Fibroblast of skin of abdomen (primary cell): ENCODE data around the gene LRCH4.

Experiments used
- DNase-seq: peaks from one replicate; pipeline ENCODE4 v3.0.0-alpha.2; 2013

The LRCH4 gene

DNA sequence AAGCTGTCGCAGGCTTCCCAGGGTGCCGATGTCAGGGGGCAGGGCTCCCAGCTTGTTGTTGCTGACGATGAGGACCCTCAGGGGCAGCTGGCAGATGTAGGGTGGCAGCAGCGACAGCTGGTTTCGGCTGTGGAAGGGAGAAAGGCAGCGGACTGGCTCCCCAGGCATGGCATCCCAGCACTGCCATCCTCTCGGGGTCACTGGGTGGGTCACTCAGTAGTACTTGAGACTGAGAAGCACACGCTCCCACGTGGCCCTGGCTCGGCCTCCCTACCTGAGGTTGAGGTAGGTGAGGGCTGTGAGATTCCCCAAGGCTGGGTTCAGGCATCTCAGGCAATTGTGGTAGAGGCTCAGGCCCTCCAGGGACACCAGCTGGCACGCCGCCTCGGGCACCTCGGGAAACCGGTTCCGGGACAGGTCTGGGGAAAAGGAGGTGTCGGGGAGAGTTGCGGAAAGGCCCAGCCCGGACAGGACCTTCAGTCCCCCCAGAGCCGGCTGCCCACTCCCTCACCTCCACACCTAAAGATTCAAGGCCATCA lies 3.8 kb downstream of the LRCH4 start:
- no peak for DNase-seq

GRCh38 chr7:100580466-100581283 lies 5.3 kb downstream of the LRCH4 start:
- DNase-seq, result no peak

DNA sequence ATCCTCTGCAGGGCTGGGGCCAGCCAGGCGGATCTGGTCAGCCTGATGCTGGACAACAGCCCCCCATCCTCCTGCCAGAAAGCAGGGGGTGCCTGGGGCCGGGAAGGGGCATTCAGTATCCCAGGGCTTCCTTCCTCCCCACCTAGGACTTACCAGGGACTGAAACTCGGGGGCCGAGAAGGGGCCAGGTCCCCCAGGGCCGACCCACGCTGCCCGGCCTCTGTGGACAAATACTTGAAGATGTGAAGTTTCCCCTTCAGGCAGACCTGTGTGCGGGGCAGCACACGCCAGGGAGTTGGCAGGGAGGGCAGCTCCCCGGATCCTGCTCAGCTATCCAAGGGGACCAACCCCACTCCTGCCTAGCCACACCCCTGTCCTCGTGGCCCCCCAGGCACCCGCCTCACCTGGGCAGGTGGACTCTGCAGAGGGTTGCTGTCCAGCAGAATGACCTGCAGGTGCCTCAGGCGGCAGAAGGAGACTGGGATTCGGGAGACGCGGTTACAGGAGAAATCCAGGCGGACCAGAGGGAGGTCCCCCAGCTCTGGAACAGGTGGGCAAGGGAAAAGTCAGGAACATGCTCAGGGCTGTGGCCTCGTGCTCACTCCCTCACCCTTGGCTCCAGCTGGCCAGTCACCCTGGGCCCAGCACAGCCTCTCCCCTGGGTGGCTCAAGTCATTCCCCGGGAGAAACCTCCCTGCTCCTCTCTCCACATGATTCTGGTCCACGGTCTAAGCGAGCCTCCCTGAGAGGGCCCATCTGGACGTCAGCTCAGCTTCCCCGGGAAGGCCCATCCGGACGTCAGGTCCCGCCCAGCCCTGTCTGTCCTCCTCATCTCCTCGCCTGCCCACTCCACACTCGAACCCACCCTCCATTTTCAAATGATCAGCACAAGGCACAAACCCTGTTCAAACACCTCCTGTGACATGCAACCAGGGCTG lies 7.4 kb downstream of the LRCH4 start:
- no peak for DNase-seq

- no peak for DNase-seq
These were observed 8.4 kb downstream of the LRCH4 start for GRCh38 chr7:100577507-100577906.

GRCh38 chr7:100577103-100577502 lies 8.8 kb downstream of the LRCH4 start:
- DNase-seq, result no peak

- no peak for DNase-seq
These were observed 9.4 kb downstream of the LRCH4 start for GRCh38 chr7:100576384-100576993.

DNA sequence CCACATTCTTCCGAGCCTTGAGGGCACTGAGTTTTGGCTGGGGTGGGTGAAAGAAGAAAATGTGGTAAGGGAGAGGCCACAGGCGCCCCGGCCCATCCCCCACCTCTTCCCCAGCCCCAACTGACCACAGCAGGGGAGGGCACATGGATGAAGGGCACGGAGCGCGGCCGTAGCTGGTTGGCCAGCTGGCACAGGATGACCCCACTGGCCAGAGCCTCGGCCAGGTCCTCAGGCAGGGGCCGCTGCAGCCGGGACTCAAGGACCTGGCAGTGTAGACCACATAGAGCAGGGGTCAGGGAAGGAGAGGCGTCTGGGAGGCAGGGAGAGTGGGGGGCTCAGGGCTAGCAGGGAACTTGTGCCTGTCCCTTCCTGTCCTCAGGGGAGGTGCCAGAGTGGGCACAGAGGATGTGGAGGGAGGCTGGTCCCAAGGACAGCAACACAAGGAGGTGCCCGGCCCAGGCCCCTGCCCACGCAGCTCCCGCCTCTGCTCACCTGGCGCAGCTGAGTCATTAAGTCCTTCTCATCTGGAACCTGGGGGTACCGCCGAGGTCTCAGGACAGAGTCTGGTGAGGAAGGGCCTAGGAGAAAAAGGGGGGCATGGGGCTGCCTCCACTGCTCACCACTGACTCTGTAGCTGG lies 10.1 kb downstream of the LRCH4 start:
- DNase-seq, result no peak

DNA sequence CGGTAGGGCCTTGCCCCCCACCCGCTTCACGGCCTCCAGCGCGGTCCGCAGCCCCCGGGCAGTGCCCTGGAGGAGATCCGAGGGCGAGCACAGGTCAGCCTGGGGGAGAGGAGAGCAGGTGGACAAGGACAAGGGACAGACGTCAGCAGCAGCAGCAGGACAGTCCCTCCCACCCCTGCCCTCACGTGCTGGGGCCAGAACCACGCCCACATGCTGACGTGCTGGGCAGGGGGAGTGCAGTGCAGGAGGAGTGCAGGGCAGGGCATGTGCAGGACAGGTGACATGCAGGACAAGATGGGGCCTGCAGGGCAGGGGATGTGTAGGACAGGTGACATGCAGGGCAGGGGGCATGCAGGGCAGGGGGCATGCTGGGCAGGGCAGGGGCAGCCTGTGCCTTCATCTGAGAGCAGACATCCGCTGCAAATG lies 10.7 kb downstream of the LRCH4 start:
- DNase-seq, result no peak

GRCh38 chr7:100574362-100575205 lies 11.3 kb downstream of the LRCH4 start:
- DNase-seq, result no peak

GRCh38 chr7:100573691-100574361 lies 12.1 kb downstream of the LRCH4 start, which contains the start of gene SAP25:
TSS of gene SAP25 (minus strand) at chr7:100573900. CDS start at chr7:100573742, 158 bp downstream.
- no peak for DNase-seq

- DNase-seq, result no peak
These were observed 12.8 kb downstream of the LRCH4 start for GRCh38 chr7:100572949-100573675.

- DNase-seq, result no peak
These were observed 13.5 kb downstream of the LRCH4 start for GRCh38 chr7:100572281-100572948.

DNA sequence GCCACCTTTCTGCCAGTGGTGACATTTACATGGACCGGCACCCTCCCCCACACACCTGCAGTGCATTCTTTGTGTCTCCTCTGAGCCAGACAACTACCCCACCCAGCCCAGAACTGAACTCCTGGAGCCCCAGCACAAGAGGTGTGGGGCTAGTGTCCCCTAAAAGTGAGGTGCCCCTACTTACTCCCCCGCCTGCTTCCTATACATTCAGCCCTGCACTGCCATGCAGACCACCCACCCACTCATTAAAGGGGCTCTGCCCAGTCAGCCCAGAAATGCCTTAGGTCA lies 14.2 kb downstream of the LRCH4 start:
- DNase-seq, result no peak

DNA sequence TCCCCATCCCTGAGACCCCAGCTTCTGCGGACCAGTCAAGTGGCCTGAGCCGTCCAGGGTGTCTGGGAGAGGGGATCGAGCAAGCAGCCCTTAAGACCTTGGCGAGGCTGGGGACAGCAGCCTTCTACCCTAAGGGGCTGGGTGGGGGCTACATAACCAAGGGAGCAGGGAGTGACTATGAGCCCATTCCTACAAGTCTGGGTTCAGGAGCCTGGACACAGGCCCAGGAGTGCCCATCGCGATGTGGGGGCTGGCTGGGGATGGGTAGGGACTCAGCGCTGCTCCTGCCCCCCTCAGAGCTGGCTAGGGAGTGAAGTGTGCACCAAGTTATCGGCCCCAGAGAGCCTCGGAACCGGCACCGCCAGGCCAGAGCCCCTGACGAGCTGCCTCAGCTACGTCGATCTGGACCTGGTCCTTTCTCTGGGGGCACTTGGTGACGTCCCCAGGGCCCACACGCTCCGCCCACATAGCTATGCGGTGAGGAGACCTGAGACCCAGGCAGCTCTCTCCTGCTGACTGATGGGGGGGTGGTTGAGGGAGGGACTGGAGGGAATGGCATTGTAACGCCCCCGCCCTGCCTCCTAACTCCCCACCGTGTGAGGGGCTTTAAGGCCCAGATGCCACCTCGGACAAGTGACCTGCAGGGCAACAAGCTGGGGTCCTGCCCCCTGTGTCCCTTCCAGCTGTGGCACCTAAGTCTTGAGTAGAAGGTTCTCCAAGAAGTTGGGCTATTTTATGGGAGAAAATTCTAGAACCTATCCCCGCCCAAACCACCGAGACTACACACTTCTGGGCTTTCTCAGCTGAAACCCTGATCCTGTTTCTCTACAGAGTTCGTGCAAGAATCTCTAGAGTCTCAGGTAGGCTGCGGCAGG lies 14.7 kb downstream of the LRCH4 start:
- no peak for DNase-seq

GRCh38 chr7:100568896-100569844 lies 16.8 kb downstream of the LRCH4 start:
- no peak for DNase-seq

- no peak for DNase-seq
These were observed 17.6 kb downstream of the LRCH4 start for GRCh38 chr7:100568176-100568895.

DNA sequence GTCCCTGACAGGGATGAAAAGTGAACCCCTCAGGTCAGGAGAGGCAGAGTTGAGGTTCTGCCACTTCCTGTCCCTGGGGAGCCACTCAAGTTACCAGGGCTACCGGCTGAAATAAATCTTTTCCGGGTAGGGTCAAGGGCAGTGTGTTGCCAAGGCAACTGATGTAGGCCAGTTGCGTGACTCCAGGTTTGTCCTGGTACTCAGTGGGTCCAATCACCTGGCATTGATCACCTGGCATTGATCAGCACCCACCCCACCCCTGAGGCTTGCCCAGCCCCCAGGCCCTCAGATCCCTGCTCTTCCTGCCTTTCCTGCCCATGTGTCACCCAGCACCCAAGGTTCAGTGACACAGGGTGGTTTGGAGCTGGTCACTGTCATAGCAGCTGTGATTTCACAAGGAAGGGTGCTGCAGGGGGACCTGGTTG lies 18.2 kb downstream of the LRCH4 start:
- DNase-seq, result no peak
